Lower lobe of right lung (tissue), 2 donors: ENCODE data around the gene DNM2. TPM values are rescaled to one million over a fixed set of nuclear protein-coding genes. Genes with fewer than 3 reads are reported as not detected.
"Not testable (repeated sequence)": the region's sequence is repeated elsewhere in the genome, so short reads cannot be mapped to it uniquely, and the experiment has no call there.

ENCODE experiments used
- ATAC-seq, 2 donors: fragments of 200-7000 bp; cut with Tn5 transposase; one replicate each; pipeline ENCODE4 v1.9.1; 2020 to 2022; ENCODE audit warnings: mild to moderate bottlenecking in 2 of 2, moderate library complexity in 2 of 2
- DNase-seq: peaks from one replicate; pipeline ENCODE4 v3.0.0-alpha.2; 2020
- H3K27ac ChIP-seq: fragments of 200-600 bp; one replicate; pipeline ENCODE4 v1.8.0; 2022
- H3K27me3 ChIP-seq: fragments of 200-600 bp; one replicate; pipeline ENCODE4 v1.8.0; 2022; ENCODE audit warnings: low read depth
- H3K36me3 ChIP-seq: fragments of 200-600 bp; one replicate; pipeline ENCODE4 v1.8.0; 2022; ENCODE audit warnings: mild to moderate bottlenecking
- H3K4me1 ChIP-seq: fragments of 200-600 bp; one replicate; pipeline ENCODE4 v1.8.0; 2022
- H3K4me3 ChIP-seq: fragments of 200-600 bp; one replicate; pipeline ENCODE4 v1.8.0; 2022; ENCODE audit warnings: mild to moderate bottlenecking
- H3K9me3 ChIP-seq: fragments of 200-600 bp; one replicate; pipeline ENCODE4 v1.8.0; 2022
- intact Hi-C: fragments of 100-400 bp; cut with DNase I; formaldehyde crosslinking; loops from one replicate; pipeline ENCODE4 v1.11.0; 2022
- microRNA-seq: library from miRNA; unstranded; fragments of <30 nt; microRNA quantifications from one replicate; pipeline ENCODE4 v1.2.0, GENCODE V29; 2020; ENCODE audit warnings: borderline number of aligned reads
- total RNA-seq: library from RNA; stranded (reverse); fragmentation: NEBNext Ultra II Directional; extraction: Animal tissue kit (Norgen Biotek cat#: 25700); gene quantifications from one replicate; pipeline ENCODE4 v1.2.1, GENCODE V29; 2021
- TF ChIP-seq, protein P1 (sequence below): fragments of 200-600 bp; IDR thresholded peaks from one replicate; pipeline ENCODE4 v1.8.0; 2022; ENCODE audit warnings: antibody characterized with exemption, mild to moderate bottlenecking
- donor health status: DM: no; HTN: yes; CAD: no; lungs with severe emphysema.

DNM2 gene
- total RNA-seq, 1 donor from 2014 or later = 282 TPM

DNA sequence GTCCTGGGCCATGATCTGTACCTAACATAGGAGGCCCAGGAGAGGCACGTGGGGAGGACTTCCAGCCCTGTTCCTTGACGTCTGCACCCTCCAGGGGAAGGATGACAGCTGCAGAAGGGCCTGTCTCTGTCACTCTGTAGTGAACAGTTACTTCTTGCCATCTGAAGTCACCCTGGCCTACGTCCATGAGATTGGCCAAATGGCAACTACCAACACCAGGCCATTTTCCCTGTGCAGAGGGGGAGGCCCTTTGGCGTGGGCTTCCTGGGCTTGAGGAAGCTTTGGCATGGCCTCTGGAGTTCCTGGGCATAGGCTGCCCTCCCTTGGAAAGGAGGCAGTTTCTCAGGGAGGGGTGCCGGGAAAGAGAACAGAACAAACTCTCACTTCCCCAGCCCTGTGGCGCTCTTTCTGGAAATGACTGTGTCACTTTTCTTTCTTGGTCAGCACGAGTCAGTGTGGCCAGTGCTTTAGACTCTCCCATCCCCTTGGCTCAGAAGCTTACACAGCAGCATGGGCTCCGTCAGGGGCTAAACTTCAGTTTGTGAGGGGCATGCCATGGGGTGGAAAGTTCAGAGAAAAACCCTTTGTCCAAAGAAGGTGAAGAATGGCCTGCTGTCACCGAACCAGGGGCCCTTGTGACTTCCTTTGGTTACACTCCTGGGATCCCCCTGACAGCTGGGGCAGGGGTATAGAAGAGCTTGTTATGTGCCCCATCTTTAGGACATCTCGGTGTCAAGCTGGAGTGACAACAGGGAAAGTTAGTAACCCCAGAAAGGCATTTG is 158.8 kb downstream of the DNM2 start:
- intact Hi-C loops = no loop called here
- H3K27ac ChIP-seq = peak overlapping the region; percentile 33
- peak in 1 of 2 donors; percentile 31 for ATAC-seq

DNA sequence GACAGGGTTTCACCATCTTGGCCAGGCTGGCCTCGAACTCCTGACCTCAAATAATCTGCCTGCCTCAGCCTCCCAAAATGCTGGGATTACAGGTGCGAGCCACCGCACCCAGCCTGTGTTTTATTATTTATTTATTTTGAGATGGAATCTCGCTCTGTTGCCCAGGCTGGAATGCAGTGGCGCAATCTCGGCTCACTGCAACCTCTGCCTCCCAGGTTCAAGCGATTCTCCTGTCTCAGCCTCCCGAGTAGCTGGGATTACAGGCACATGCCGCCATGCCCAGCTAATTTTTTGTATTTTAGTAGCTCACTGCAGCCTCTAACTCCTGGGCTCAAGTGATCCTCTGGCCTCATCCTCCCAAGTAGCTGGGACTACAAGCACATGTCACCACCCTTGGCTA is 159.7 kb downstream of the DNM2 start:
- intact Hi-C loops, DNase-seq, H3K27me3 ChIP-seq, ATAC-seq, H3K36me3 ChIP-seq, H3K4me3 ChIP-seq, H3K27ac ChIP-seq, H3K9me3 ChIP-seq: not testable (repeated sequence)
- H3K4me1 ChIP-seq = peaks cover 30% of the 10 kb centered on the region

More for the DNA sequence above, 158.8 kb downstream of the DNM2 start:
- no peak for DNase-seq
- Histone ChIP-seq H3K4me1 (peaks cover 33% of the 10 kb centered on the region), H3K27me3 (no peaks in the 10 kb centered on the region), H3K9me3 (no peaks in the 10 kb centered on the region), H3K36me3 (no peaks in the 10 kb centered on the region), H3K4me3 (no peak overlapping the region)
- TF ChIP-seq, protein P1, sequence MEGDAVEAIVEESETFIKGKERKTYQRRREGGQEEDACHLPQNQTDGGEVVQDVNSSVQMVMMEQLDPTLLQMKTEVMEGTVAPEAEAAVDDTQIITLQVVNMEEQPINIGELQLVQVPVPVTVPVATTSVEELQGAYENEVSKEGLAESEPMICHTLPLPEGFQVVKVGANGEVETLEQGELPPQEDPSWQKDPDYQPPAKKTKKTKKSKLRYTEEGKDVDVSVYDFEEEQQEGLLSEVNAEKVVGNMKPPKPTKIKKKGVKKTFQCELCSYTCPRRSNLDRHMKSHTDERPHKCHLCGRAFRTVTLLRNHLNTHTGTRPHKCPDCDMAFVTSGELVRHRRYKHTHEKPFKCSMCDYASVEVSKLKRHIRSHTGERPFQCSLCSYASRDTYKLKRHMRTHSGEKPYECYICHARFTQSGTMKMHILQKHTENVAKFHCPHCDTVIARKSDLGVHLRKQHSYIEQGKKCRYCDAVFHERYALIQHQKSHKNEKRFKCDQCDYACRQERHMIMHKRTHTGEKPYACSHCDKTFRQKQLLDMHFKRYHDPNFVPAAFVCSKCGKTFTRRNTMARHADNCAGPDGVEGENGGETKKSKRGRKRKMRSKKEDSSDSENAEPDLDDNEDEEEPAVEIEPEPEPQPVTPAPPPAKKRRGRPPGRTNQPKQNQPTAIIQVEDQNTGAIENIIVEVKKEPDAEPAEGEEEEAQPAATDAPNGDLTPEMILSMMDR = no peak

DNA sequence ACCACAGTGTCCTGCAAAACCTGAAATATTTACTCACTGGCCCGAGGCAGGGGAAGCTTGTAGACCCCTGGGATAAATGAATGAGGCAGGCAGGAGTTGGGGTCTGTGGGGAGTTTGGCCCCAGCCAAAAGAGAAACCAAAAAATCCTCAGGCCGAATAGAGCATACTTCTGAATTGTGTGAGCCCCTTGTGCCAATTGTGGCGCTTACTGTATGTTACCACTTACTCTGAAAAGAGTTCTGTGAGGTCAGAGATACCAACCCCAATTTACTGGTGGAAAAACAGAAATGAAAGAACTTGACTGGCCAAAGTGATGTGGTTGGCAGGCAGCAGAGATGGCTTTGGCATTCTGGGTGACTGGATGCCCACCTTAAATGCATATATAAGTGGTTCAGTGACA is 160.4 kb downstream of the DNM2 start:
- no peak overlapping the region for H3K4me3 ChIP-seq
- TF ChIP-seq, protein P1 = no peak
- no peaks in the 10 kb centered on the region for H3K9me3 ChIP-seq
- no peak overlapping the region for H3K27ac ChIP-seq
- no peaks in the 10 kb centered on the region for H3K27me3 ChIP-seq
- intact Hi-C loops = no loop called here
- H3K36me3 ChIP-seq = no peaks in the 10 kb centered on the region
- DNase-seq (no peak), ATAC-seq (no peak)
- H3K4me1 ChIP-seq = peaks cover 23% of the 10 kb centered on the region

Small RNA genes within 50 kb of the gene (microRNA-seq; reads per million reads assigned to microRNA genes)
- gene MIR199A1 (not detected), gene MIR4748 (not detected), gene MIR638 (not detected), gene MIR6793 (1.5 reads per million)

Other genes starting within 250 kb of the DNM2 start
- gene KEAP1, start 214.7 kb upstream of the DNM2 start, total RNA-seq = 67.5 TPM
- gene S1PR5, start 200.6 kb upstream of the DNM2 start, total RNA-seq = 2.4 TPM
- gene ATG4D, start 174.2 kb upstream of the DNM2 start, total RNA-seq = 22.9 TPM
- 25.2 TPM for gene KRI1, start 152.1 kb upstream of the DNM2 start, total RNA-seq
- 13.1 TPM for gene CDKN2D, start 149.1 kb upstream of the DNM2 start, total RNA-seq
- gene AP1M2, start 130.8 kb upstream of the DNM2 start, total RNA-seq = 36.9 TPM
- 256 TPM for gene SLC44A2, start 92.5 kb upstream of the DNM2 start, total RNA-seq
- 175 TPM for gene ILF3, start 63.7 kb upstream of the DNM2 start, total RNA-seq
- gene QTRT1, start 16.6 kb upstream of the DNM2 start, total RNA-seq = 29.7 TPM
- 23.5 TPM for gene TMED1, start 118.1 kb downstream of the DNM2 start, total RNA-seq
- gene C19orf38, start 130.3 kb downstream of the DNM2 start, total RNA-seq = 11.7 TPM
- 27.5 TPM for gene CARM1, start 153.5 kb downstream of the DNM2 start, total RNA-seq
- gene YIPF2, start 210.6 kb downstream of the DNM2 start, total RNA-seq = 42.2 TPM
- gene TIMM29, start 210.7 kb downstream of the DNM2 start, total RNA-seq = 17.3 TPM
- gene SMARCA4, start 243.0 kb downstream of the DNM2 start, total RNA-seq = 85.0 TPM